Measurements from ENCODE around the gene CEL.

- no peak for TF ChIP-seq CTCF (conservative IDR thresholded peaks at IDR 0.05; ENCODE audit: low read depth, low read length)
- TF ChIP-seq EZH2 (IDR thresholded peaks at IDR 0.05; ENCODE audit: borderline replicate concordance, low read depth, low read length, poor library complexity, severe bottlenecking) = no peak
These were observed 47.2 kb downstream of the CEL start for GRCh38 chr9:133108794-133109641.

Measured in A673 (cell line).